Thyroid gland (tissue), 4 donors: ENCODE results near the gene ADAMTS13. TPM values are rescaled to one million over a fixed set of nuclear protein-coding genes. Genes with fewer than 3 reads are reported as not detected.
A peak's percentile ranks its signal among the peaks of the same experiment; 100 is the strongest.
"Not testable (repeated sequence)": the region's sequence is repeated elsewhere in the genome, so short reads cannot be mapped to it uniquely, and the experiment has no call there.

Experiments used
- DNase-seq, 2 donors: peaks; one replicate each; pipeline ENCODE4 v3.0.0-alpha.2; 2019
- H3K27ac ChIP-seq, 3 donors: fragments of 200-600 bp; sonication (generic); 1 replicate in 2 of 3; 2 replicates in 1 of 3; pipeline ENCODE4 v1.5.1; 2016 to 2019; ENCODE audit warnings: mild to moderate bottlenecking in 1 of 3, moderate library complexity in 1 of 3
- H3K27me3 ChIP-seq: fragments of 200-600 bp; sonication (generic); one replicate; pipeline ENCODE4 v1.5.1; 2019
- H3K36me3 ChIP-seq, 2 donors: fragments of 200-600 bp; sonication (generic); one replicate each; pipeline ENCODE4 v1.5.1; 2016 to 2019
- H3K4me1 ChIP-seq, 2 donors: fragments of 200-600 bp; sonication (generic); one replicate each; pipeline ENCODE4 v1.5.1; 2017 to 2019
- H3K4me3 ChIP-seq, 3 donors: fragments of 200-600 bp; sonication (generic); replicated peaks in 1 of 3; 1 replicate in 2 of 3; 2 replicates in 1 of 3; pipeline ENCODE4 v1.5.1; 2016; ENCODE audit warnings: mild to moderate bottlenecking in 1 of 3
- H3K9me3 ChIP-seq: fragments of 200-600 bp; sonication (generic); one replicate; pipeline ENCODE4 v1.5.1; 2017
- CTCF ChIP-seq, 6 experiments: fragments of 200-600 bp in 3 of 6; fragments of 450-650 bp in 3 of 6; sonication (generic) in 3 of 6; IDR thresholded peaks; one replicate each; pipeline ENCODE4 v1.5.1; 2016 to 2019; ENCODE audit warnings: antibody characterized with exemption in 6 of 6, mild to moderate bottlenecking in 2 of 6, inconsistent platforms in 1 of 6, moderate library complexity in 1 of 6
- POLR2A ChIP-seq, 2 donors: fragments of 450-650 bp; IDR thresholded peaks; one replicate each; pipeline ENCODE4 v1.6.1; 2017; ENCODE audit warnings: antibody characterized with exemption in 2 of 2, mild to moderate bottlenecking in 2 of 2, moderate library complexity in 1 of 2
- WGBS, 2 donors: methylation state at CpG; one replicate each; pipeline ENCODE4 v1.1.5; 2017; 5-methylcytosine and 5-hydroxymethylcytosine counted together
- intact Hi-C: fragments of 100-400 bp; cut with DNase I; formaldehyde crosslinking; loops from one replicate; pipeline ENCODE4 v1.15.1; 2023
- total RNA-seq, 4 donors: library from RNA; depleted of rRNA; stranded (reverse); fragments of >200 nt; gene quantifications; one replicate each; pipeline ENCODE4 v1.2.3, GENCODE V29; 2016

ADAMTS13 gene
- total RNA-seq, 4 donors from 2014 or later, result 1.5 to 2.8 (median 2.0) TPM

DNA sequence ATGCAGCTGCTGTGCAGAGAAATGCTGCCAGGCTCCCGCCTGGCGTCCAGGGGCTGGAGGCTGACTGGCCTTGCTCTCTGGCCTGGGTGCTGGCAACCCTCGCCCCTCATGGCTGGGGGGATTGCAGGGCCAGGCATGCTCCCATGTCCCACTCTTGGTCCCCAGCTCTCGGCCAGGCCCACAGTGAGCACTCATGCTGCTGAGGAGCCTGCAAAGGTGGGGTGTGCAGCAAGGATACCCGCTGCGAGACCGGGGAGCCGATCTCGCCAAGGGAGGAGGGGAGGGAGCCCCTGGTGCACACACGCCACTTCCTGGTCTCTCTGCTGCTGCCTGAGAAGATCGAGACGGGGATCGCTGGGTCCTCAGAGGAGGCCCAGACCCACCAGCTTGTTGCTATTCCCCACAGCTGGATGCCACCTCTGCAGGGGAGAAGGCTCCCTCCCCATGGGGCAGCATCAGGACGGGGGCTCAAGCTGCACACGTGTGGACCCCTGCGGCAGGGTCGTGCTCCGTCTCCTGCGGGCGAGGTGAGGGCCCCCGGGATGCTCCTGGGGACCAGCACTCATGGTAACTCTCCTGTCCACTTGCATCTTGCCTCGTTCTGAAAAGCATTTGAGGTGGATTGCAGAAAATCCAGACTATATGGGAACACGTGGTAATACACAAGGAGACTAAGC is 23.3 kb downstream of the ADAMTS13 start:
- 81 to 88% methylated on average over 18 to 21 of the region's 23 CpGs for WGBS, 2 donors
- Histone ChIP-seq H3K4me3 (no peak overlapping the region), H3K36me3 (no peaks in the 10 kb centered on the region), H3K9me3 (no peaks in the 10 kb centered on the region), H3K27me3 (no peaks in the 10 kb centered on the region), H3K27ac (no peak overlapping the region), H3K4me1 (peaks cover 0 to 7% of the 10 kb centered on the region in 2 donors)
- intact Hi-C loops, result no loop called here
- TF ChIP-seq POLR2A (IDR thresholded peaks at IDR 0.05), result no peak
- TF ChIP-seq CTCF (IDR thresholded peaks at IDR 0.05), result no peak
- DNase-seq, result no peak

DNA sequence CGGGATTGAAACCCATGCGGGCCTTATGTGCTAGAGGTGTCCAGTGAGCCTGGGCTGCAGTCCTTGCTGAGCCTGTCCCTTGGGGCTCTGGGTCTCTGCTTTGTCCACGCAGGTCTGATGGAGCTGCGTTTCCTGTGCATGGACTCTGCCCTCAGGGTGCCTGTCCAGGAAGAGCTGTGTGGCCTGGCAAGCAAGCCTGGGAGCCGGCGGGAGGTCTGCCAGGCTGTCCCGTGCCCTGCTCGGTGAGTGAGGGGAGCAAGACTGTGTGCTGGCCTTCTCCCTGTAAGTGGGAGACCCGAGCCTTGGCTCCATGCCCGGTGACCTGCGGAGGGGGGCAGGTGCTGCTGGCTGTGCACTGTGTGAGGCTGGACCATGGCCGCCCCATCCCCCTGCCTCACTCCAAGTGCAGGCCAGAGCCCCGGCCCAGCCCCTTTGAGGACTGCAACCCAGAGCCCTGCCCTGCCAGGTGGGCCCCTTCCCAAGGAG is 26.4 kb downstream of the ADAMTS13 start:
- Histone ChIP-seq H3K36me3 (no peaks in the 10 kb centered on the region), H3K27ac (no peak overlapping the region), H3K27me3 (no peaks in the 10 kb centered on the region), H3K4me3 (no peak overlapping the region), H3K4me1 (peaks cover 0 to 7% of the 10 kb centered on the region in 2 donors), H3K9me3 (no peaks in the 10 kb centered on the region)
- DNase-seq, result peak; percentile 46 to 83
- TF ChIP-seq POLR2A (IDR thresholded peaks at IDR 0.05) (no peak), CTCF (IDR thresholded peaks at IDR 0.05) (no peak)
- intact Hi-C loops, result no loop called here
- WGBS, 2 donors, result 34 to 62% methylated on average over 4 to 12 of the region's 13 CpGs

DNA sequence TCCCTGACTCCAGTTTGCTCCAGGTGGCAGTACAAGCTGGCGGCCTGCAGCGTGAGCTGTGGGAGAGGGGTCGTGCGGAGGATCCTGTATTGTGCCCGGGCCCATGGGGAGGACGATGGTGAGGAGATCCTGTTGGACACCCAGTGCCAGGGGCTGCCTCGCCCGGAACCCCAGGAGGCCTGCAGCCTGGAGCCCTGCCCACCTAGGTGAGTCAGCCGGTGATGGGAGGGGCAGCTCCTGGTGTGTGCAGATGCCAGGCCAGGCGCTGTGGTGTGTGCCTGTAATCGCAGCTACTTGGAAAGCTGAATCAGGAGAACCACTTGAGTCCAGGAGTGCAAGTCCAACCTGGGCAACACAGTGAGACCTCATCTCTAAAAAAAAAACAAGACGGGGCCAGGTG is 27.6 kb downstream of the ADAMTS13 start:
- Histone ChIP-seq H3K4me1 (peaks cover 0 to 7% of the 10 kb centered on the region in 2 donors), H3K4me3 (no peak overlapping the region), H3K27ac (peak overlapping the region in 2 of 3 donors; percentile 30 to 61), H3K9me3 (no peaks in the 10 kb centered on the region), H3K36me3 (no peaks in the 10 kb centered on the region), H3K27me3 (no peaks in the 10 kb centered on the region)
- WGBS, 2 donors, result 44 to 69% methylated on average over 11 to 12 of the region's 12 CpGs
- TF ChIP-seq POLR2A (IDR thresholded peaks at IDR 0.05), result no peak
- peak in 4 of 6 experiments; percentile 17 to 36 (median 23) for TF ChIP-seq CTCF (IDR thresholded peaks at IDR 0.05)
- peak; percentile 97 to 98 for DNase-seq
- intact Hi-C loops, result no loop called here

- H3K27me3 ChIP-seq, H3K9me3 ChIP-seq, H3K27ac ChIP-seq, H3K4me1 ChIP-seq, H3K36me3 ChIP-seq, H3K4me3 ChIP-seq, intact Hi-C loops, DNase-seq: not testable (repeated sequence)
- 94 to 96% methylated on average over 5 of the region's 5 CpGs for WGBS, 2 donors
These were observed 29.7 kb downstream of the ADAMTS13 start for GRCh38 chr9:133451865-133452264.

- H3K4me1 ChIP-seq, result peaks cover 0 to 7% of the 10 kb centered on the region in 2 donors
- H3K36me3 ChIP-seq, result no peaks in the 10 kb centered on the region
- 91 to 93% methylated on average over 7 of the region's 7 CpGs for WGBS, 2 donors
- H3K27ac ChIP-seq, result no peak overlapping the region
- TF ChIP-seq CTCF (IDR thresholded peaks at IDR 0.05), result no peak
- no peak for TF ChIP-seq POLR2A (IDR thresholded peaks at IDR 0.05)
- no peak overlapping the region for H3K4me3 ChIP-seq
- no peaks in the 10 kb centered on the region for H3K27me3 ChIP-seq
- H3K9me3 ChIP-seq, result no peaks in the 10 kb centered on the region
- DNase-seq, result no peak
- intact Hi-C loops, result no loop called here
These were observed 30.4 kb downstream of the ADAMTS13 start for GRCh38 chr9:133452562-133452961.
